Fibroblast of mammary gland (primary cell): Measurements from ENCODE around the gene CFAP58.

Experiments
- DNase-seq: peaks from one replicate; pipeline ENCODE4 v3.0.0-alpha.2; 2010; ENCODE audit warnings: low read depth
- H3K4me3 ChIP-seq: 2 replicates; pipeline ENCODE4 v1.5.1; 2011; ENCODE audit warnings: low read depth, mild to moderate bottlenecking, low read length, moderate library complexity; ENCODE audit not compliant: control insufficient read depth
- TF ChIP-seq, protein P1 (sequence below): conservative IDR thresholded peaks from 2 replicates; pipeline ENCODE4 v1.5.1; 2011; ENCODE audit warnings: low read depth, low read length, inconsistent platforms; ENCODE audit not compliant: control insufficient read depth, insufficient read depth

CFAP58 gene

DNA sequence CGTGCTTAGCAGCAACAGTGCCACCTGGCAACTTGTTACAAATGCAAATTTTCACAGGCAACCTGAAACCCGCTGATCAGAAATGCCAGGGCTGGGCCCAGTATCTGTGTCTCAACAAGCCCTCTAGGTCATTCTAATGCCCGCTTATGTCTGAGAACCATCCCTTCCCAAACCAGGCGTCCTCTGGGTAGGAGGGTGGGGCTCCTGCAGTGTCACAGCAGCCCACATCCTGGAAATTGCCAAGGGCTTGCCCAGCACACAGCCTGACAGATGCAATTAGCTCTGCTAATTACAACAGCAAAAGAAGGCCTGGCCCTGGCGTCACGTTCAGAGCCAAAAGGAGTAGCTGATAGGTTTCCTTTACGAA is 31.2 kb upstream of the CFAP58 start:
- DNase-seq: no peak
- TF ChIP-seq, protein P1, sequence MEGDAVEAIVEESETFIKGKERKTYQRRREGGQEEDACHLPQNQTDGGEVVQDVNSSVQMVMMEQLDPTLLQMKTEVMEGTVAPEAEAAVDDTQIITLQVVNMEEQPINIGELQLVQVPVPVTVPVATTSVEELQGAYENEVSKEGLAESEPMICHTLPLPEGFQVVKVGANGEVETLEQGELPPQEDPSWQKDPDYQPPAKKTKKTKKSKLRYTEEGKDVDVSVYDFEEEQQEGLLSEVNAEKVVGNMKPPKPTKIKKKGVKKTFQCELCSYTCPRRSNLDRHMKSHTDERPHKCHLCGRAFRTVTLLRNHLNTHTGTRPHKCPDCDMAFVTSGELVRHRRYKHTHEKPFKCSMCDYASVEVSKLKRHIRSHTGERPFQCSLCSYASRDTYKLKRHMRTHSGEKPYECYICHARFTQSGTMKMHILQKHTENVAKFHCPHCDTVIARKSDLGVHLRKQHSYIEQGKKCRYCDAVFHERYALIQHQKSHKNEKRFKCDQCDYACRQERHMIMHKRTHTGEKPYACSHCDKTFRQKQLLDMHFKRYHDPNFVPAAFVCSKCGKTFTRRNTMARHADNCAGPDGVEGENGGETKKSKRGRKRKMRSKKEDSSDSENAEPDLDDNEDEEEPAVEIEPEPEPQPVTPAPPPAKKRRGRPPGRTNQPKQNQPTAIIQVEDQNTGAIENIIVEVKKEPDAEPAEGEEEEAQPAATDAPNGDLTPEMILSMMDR: no peak
- no peak overlapping the region for H3K4me3 ChIP-seq

DNA sequence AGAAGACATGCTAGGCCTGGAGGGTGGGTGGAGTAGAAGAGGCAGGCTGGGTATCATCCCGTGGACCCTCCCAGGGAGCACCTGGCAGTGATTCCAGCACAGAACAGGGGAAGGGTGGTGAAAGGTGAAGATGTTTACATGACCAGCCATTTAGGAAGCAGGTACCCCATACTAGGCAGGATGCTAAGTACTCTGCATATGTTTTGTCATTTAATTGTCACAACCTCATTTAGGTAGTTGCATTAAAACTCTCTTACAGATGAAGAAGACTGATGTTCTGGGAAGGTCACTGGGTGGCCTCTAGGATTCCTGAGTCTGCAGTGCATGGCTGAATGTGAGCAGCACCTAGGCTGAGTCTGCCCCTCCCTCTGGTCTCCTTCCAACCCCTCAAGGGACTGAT is 30.5 kb upstream of the CFAP58 start:
- no peak overlapping the region for H3K4me3 ChIP-seq
- no peak for DNase-seq
- TF ChIP-seq, protein P1: no peak

DNA sequence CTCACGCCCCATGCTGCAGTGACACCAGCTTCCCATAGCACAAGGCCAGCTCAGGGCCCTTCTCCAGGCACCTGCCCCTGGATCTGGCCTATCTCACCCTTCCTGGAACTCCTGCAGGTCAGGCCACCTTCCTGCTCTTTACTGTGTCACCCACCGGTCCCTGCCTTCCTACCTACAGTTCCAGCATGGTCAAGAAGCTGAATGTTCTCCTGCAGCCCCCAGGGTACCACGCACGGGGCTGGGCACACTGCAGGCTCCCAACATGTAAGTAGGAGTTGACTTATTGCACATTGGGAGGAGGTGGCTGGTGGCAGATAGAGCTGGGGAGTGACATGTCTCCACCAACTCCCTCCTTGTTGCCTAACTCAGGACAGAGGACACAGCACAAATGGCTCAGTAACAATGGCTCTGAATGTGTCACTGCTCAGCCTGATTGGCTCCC is 29.9 kb upstream of the CFAP58 start:
- TF ChIP-seq, protein P1: no peak
- DNase-seq: peak; percentile 12
- no peak overlapping the region for H3K4me3 ChIP-seq

DNA sequence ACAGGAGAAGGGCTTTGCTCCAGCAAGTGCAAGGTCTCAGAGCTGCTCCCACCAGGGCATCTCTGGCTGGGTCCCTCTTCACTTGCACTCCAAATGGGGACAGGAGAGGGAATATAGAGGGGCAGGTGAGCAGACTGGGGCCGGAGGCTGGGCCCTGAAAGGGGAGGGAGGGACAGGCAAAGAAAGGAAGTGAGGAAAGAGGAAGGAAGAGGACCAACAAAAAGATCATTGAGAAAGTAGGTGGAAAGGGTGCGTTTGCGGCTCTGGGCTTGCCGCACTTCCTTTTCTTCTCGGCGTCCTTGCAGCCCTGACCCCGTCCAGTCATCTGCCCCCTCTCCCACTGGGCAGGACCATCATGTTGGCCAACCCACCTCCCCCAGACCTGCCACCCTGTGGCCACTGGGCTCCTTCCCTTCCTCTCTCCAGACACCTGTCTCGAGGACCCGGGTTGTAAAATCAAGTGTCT is 29.4 kb upstream of the CFAP58 start:
- TF ChIP-seq, protein P1: no peak
- no peak overlapping the region for H3K4me3 ChIP-seq
- peak; percentile 9 for DNase-seq

DNA sequence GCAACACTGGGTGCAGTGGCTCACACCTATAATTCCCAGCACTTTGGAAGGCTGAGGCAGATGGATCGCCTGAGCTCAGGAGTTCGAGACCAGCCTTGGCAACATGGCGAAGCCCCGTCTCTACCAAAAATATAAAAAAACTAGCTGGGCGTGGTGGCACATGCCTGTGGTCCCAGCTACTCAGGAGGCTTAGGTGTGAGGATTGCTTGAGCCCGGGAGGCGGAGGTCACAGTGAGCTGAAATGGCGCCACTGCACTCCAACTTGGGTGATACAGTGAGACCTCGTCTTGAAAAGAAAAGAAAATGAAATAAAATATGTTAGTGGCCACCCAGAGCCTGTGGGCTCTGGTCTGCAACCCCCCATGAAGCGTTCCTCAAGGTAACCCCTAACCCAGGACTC is 28.7 kb upstream of the CFAP58 start:
- no peak for DNase-seq
- TF ChIP-seq, protein P1: no peak
- no peak overlapping the region for H3K4me3 ChIP-seq

DNA sequence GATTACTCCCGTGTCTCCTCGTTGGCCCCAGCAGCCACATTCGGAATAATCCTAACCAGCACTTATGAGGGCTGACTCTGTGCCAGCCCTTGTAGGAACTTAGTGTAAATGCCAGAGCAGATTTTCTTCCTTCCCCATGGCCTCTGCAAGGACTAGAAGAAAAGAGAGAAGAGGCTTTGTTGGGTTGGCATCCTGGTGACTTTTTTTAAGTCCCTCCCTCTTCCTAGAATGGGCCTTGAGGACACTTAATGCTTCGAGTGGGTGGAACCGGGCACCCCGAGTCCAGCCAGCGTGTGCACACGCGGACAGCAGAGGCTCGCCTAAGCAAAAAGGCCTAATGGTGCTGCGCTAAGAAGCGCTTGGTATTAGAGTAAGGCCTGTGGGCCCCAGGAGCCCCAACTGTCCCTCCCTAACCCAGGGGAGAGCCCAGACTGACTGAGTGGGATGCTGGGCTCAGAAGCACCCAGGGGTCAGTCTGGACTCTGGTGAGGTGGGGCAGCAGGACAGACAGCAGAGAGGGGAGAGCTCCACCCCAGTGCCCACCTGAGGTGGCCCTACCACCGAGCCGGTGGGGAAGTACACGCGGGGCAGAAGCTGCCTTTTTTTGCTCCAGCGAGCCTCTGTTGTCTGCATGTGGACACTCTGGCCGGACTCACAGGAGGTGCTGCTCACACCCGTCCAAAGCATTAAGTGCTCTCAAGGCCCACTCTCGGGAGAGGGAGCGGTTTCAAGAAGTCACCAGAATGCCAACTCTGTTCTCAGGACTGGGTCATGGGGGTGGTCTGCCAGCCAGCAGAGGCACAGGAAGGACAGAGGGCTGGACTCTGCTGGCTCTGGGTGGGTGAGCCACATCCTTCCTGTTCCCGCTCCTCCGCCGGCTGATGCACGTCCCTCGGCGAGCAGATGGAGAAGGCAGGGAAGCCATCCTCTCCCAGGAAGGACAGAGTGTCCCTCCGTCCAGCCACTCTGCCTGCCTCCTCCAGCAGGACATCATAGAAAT is 27.9 kb upstream of the CFAP58 start:
- no peak overlapping the region for H3K4me3 ChIP-seq
- TF ChIP-seq, protein P1: no peak
- DNase-seq: peak; percentile 30
